CD4-positive, alpha-beta T cell (primary cell): Measurements from ENCODE around the gene C9orf72. TPM values are rescaled to one million over a fixed set of nuclear protein-coding genes. Genes with fewer than 3 reads are reported as not detected.

ENCODE experiments used
- ATAC-seq: fragments of 200-7000 bp; cut with Tn5 transposase; one replicate; pipeline ENCODE4 v1.10.0; 2022; ENCODE audit warnings: mild to moderate bottlenecking; ENCODE audit not compliant: poor library complexity
- CTCF ChIA-PET: fragments of 350-600 bp; sonication (Branson Sonifier 250); formaldehyde crosslinking; loops from one replicate; lab custom pipeline; 2021; ENCODE audit warnings: antibody characterized with exemption, inconsistent platforms; lab: Charles Lee
- POLR2A ChIA-PET: fragments of 350-600 bp; sonication (Branson Sonifier 250); formaldehyde crosslinking; loops from one replicate; lab custom pipeline; 2021; ENCODE audit warnings: antibody characterized with exemption, inconsistent platforms; lab: Charles Lee
- DNase-seq, 14 experiments: peaks; one replicate each; pipeline ENCODE4 v3.0.0-alpha.2; 2013 to 2020; ENCODE audit warnings: mixed read lengths in 2 of 14
- H3K27ac ChIP-seq, 2 donors: one replicate each; pipeline versions ENCODE4 v1.5.1 to v1.7.0; 2013; ENCODE audit warnings: low read length in 2 of 2, low read depth in 1 of 2, mild to moderate bottlenecking in 1 of 2
- H3K27me3 ChIP-seq, 2 experiments: 1 replicate in 1 of 2; 2 replicates in 1 of 2; pipeline versions ENCODE4 v1.6.1 to v1.7.0; 2013; ENCODE audit warnings: low read length in 2 of 2, control low read depth in 1 of 2, mild to moderate bottlenecking in 1 of 2, moderate library complexity in 1 of 2; ENCODE audit not compliant: insufficient read depth in 2 of 2, control insufficient read depth in 1 of 2
- H3K36me3 ChIP-seq: one replicate; pipeline ENCODE4 v1.6.1; 2013; ENCODE audit warnings: low read length, control low read depth; ENCODE audit not compliant: insufficient read depth
- H3K4me1 ChIP-seq: one replicate; pipeline ENCODE4 v1.6.1; 2013; ENCODE audit warnings: low read length, control low read depth; ENCODE audit not compliant: insufficient read depth
- H3K4me3 ChIP-seq: one replicate; pipeline ENCODE4 v1.5.1; 2013; ENCODE audit warnings: mild to moderate bottlenecking, low read length, moderate library complexity
- H3K9me3 ChIP-seq, 2 experiments: 1 replicate in 1 of 2; 2 replicates in 1 of 2; pipeline versions ENCODE4 v1.6.1 to v1.7.0; 2013; ENCODE audit warnings: low read length in 2 of 2, mild to moderate bottlenecking in 2 of 2, control low read depth in 1 of 2, moderate library complexity in 1 of 2; ENCODE audit not compliant: control insufficient read depth in 1 of 2, insufficient read depth in 1 of 2
- H3K27ac Mint-ChIP-seq: one replicate; pipeline ENCODE4 v1.8.0; 2020; ENCODE audit warnings: mixed read lengths
- H3K27me3 Mint-ChIP-seq: one replicate; pipeline ENCODE4 v1.8.0; 2021; ENCODE audit warnings: mixed read lengths
- H3K36me3 Mint-ChIP-seq: one replicate; pipeline ENCODE4 v1.8.0; 2021; ENCODE audit warnings: low read depth, mixed read lengths
- H3K4me1 Mint-ChIP-seq: one replicate; pipeline ENCODE4 v1.8.0; 2021; ENCODE audit warnings: low read depth, mixed read lengths
- H3K4me3 Mint-ChIP-seq: one replicate; pipeline ENCODE4 v1.8.0; 2020; ENCODE audit warnings: mild to moderate bottlenecking, mixed read lengths
- H3K9me3 Mint-ChIP-seq: one replicate; pipeline ENCODE4 v1.8.0; 2020; ENCODE audit warnings: mixed read lengths
- CTCF ChIP-seq: fragments of 200-600 bp; IDR thresholded peaks from one replicate; pipeline ENCODE4 v1.8.0; 2022; ENCODE audit warnings: antibody characterized with exemption, mild to moderate bottlenecking
- intact Hi-C, 2 experiments: fragments of 100-400 bp; cut with DNase I in 1 of 2; cut with micrococcal nuclease in 1 of 2; formaldehyde crosslinking; loops; one replicate each; pipeline versions ENCODE4 v1.15.1 to v1.9.0; 2023 to 2025; cut with DNase I, micrococcal nuclease
- total RNA-seq, 174 experiments: library from RNA in 2 of 174; stranded (reverse) in 2 of 174; gene quantifications; one replicate each; pipeline ENCODE4 v1.2.3 and lab custom pipeline; 2021 to 2026

C9orf72 gene
- total RNA-seq, 2 experiments from 2014 or later: 36.9 to 39.2 TPM

- H3K4me1 Mint-ChIP-seq: no peaks in the 10 kb centered on the region
- no peaks in the 10 kb centered on the region for H3K9me3 Mint-ChIP-seq
- no peak overlapping the region for H3K27ac ChIP-seq
- POLR2A ChIA-PET: interaction anchor here (2.1 kb wide), 1 partner anchor 16 kb away, joined by 5 read pairs; the partner anchor contains the start of gene C9orf72
- peaks cover 77% of the 10 kb centered on the region for H3K36me3 Mint-ChIP-seq
- CTCF ChIA-PET: interaction anchor here (1.7 kb wide), 1 partner anchor 12 kb away, joined by 5 read pairs; no protein-coding TSS in a partner anchor
- intact Hi-C loops: no loop called here
- H3K27me3 Mint-ChIP-seq: no peaks in the 10 kb centered on the region
- no peak for ATAC-seq
- no peaks in the 10 kb centered on the region for H3K4me1 ChIP-seq
- peaks cover 56% of the 10 kb centered on the region for H3K36me3 ChIP-seq
- no peaks in the 10 kb centered on the region for H3K9me3 ChIP-seq
- H3K4me3 ChIP-seq: no peak overlapping the region
- no peak overlapping the region for H3K4me3 Mint-ChIP-seq
- DNase-seq: no peak
- no peaks in the 10 kb centered on the region for H3K27me3 ChIP-seq
- no peak for TF ChIP-seq CTCF
- no peak overlapping the region for H3K27ac Mint-ChIP-seq
These were observed 16.8 kb downstream of the C9orf72 start for GRCh38 chr9:27556470-27556869.

- DNase-seq: no peak
- ATAC-seq: no peak
- no peak overlapping the region for H3K4me3 ChIP-seq
- no peaks in the 10 kb centered on the region for H3K27me3 ChIP-seq
- no peaks in the 10 kb centered on the region for H3K9me3 ChIP-seq
- Mint-ChIP-seq H3K9me3 (no peaks in the 10 kb centered on the region), H3K27me3 (no peaks in the 10 kb centered on the region), H3K4me3 (no peak overlapping the region), H3K36me3 (peaks cover 77% of the 10 kb centered on the region), H3K27ac (no peak overlapping the region), H3K4me1 (no peaks in the 10 kb centered on the region)
- ChIA-PET CTCF (interaction anchor here (0.5 kb wide), 1 partner anchor 45 kb away, joined by 3 read pairs; no protein-coding TSS in a partner anchor), POLR2A (interaction anchor here (2.1 kb wide), 1 partner anchor 18 kb away, joined by 5 read pairs; the partner anchor contains the start of gene C9orf72)
- no peak overlapping the region for H3K27ac ChIP-seq
- peaks cover 55% of the 10 kb centered on the region for H3K36me3 ChIP-seq
- no peaks in the 10 kb centered on the region for H3K4me1 ChIP-seq
- no peak for TF ChIP-seq CTCF
- intact Hi-C loops: loop anchor here in 1 of 2 experiments (5.0 kb wide), 1 partner anchor 48 kb away; no protein-coding TSS in a partner anchor
These were observed 18.6 kb downstream of the C9orf72 start for GRCh38 chr9:27554712-27555111.

- intact Hi-C loops: loop anchor here (5.0 kb wide), 2 partner anchors 212 to 217 kb away; no protein-coding TSS in a partner anchor
- ATAC-seq: no peak
- CTCF ChIA-PET: no interaction called here
- Mint-ChIP-seq H3K4me1 (no peaks in the 10 kb centered on the region), H3K9me3 (no peaks in the 10 kb centered on the region), H3K27ac (no peak overlapping the region), H3K27me3 (no peaks in the 10 kb centered on the region), H3K4me3 (no peak overlapping the region), H3K36me3 (peaks cover 86% of the 10 kb centered on the region)
- no peak overlapping the region for H3K4me3 ChIP-seq
- TF ChIP-seq CTCF: no peak
- no peaks in the 10 kb centered on the region for H3K9me3 ChIP-seq
- POLR2A ChIA-PET: no interaction called here
- H3K36me3 ChIP-seq: peaks cover 36% of the 10 kb centered on the region
- no peak for DNase-seq
- H3K4me1 ChIP-seq: no peaks in the 10 kb centered on the region
- no peak overlapping the region for H3K27ac ChIP-seq
- no peaks in the 10 kb centered on the region for H3K27me3 ChIP-seq
These were observed 24.0 kb downstream of the C9orf72 start for GRCh38 chr9:27549196-27549755.
